Limb (tissue), 2 donors: ENCODE data around the gene ACSF3.

Experiments
- DNase-seq, 2 donors: peaks; one replicate each; pipeline ENCODE4 v3.0.0-alpha.2; 2016; ENCODE audit errors: extremely low spot score in 2 of 2

The ACSF3 gene

DNA sequence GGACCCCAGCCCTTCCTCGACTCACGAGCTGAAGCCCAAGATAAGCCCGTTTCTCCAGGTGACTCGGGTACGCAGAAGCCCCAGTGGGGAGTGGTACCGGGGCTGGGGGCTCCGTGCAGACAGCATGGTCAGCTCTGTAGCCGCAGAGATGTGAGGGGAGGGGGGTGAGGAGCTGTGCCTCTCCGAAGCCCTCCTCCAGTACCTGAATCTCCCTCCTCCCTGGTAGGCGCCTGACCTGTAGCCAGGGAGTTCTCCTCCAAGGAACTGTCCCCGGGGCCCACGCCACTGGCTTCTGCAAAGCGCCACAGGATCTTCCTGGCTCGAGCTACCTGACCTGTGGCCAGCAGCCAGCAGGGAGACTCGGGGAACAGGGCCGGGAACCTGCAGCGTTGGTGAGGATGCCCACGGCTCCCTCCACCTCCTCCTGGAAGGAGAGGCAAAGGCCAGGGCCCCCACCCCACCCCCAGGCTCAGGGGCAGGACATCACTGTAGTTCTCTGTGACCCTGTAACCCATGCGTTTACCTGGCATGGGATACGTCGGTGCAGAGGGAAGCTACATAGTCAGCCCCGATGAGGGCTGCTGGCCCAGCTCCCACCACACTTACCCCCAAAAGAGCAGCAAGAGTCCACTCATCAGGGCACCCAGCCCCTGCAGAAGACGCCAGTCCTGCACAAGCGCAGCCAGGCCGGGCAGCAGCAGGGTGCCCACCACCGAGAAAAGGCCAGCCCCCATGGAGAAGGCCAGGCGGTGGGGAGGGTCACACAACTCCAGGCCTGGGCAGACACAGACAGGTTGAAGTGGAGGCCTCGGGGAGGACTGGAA, 105.0 kb downstream of the ACSF3 start:
- DNase-seq: no peak

DNA sequence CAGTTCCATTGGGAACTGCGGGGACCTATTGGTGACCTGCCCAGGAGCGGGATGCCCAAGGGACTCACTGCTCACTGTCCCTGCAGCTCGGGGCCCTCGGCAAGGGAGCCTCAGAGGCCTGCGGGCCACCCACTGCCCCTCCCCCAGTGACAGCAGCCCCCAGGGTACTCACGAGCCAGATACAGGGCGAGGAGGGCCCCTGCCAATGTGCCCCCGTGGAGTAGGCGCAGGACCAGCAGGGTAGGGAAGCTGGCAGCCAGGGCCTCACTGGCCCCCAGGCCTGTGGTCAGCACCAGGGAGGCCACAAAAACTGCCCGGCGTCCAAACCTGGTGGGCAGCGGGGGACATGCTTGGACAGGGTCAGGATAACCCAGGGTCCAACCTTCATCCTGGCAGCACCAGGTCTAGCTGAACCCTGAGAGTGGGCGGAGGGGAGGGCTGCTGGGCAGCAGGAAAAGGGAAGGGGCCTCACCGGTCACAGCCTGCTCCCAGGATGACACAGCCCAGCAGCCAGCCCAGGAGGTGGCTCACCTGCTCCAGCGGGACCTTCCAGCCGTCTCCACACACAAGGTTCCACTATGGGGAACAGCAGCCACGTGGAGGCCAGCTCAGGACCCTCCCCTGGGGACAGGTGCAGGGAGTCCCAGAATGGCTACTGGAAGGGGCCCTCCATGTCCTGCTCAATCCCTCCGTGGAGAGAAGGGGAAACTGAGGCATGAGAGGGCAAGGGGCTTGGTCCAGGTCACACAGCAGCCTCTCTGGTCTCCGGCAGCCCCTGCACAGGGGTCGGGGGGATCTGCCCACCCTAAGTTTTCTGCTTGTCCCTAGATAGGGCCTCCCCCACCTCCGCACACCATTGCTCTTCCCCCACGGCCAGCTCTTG, 105.8 kb downstream of the ACSF3 start:
- DNase-seq: no peak

GRCh38 chr16:89200124-89200849, 106.6 kb downstream of the ACSF3 start, which contains the start of gene SLC22A31:
Gene SLC22A31, minus strand, starts transcription at chr16:89200537. Its CDS starts 36 bp downstream, at chr16:89200501.
- DNase-seq: no peak

- DNase-seq: peak in 1 of 2 donors; percentile 48
Observed at GRCh38 chr16:89200850-89201411, 107.3 kb downstream of the ACSF3 start.

DNA sequence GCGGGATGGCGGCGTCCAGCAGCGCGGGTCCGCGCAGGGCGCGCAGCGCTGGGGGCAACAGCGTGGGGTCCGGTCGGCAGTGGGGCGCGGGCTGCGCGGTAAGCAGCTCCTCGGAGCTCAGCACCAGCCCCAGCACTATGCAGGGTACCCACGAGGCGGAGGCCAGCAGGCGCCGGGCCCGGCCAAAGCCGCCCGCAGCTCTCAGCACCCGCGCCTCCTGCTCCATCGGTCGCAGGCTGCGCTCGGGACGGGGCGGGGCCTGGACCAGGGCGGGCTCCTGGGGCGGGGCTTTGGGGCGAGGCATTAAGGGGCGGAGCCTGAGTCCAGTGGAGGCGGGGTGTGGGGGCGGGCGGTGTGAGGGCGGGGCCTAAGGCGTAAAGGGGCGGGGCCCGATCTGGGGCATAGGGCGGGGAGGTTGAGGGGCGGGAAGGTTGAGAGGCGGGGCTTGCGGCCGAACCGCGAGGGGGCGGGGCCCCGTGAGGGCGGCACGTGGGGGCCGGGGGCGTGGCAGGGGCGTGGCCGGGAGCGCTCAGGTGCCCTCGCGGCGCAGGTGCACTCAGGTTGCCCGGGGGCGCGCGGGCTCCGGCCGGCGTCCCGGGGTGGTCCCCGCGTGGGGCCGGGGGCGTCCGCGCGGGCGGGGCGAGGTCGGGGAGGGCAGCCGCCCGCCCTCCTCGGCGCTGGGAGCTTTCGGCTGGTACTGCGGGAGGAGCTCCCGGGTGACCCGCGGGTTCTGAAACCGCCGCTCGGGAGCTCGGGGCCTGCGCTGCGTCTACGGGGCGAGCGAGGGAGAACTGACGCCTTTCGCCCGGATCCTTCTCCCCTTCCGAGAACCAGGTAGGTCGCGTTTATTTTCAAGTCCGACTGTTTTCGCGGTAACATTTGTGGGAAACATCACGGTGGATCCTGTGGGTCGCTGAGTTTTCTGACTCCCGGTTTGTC, 108.1 kb downstream of the ACSF3 start:
- peak in 1 of 2 donors; percentile 82 for DNase-seq

- DNase-seq: no peak
Observed at GRCh38 chr16:89202422-89203215, 109.0 kb downstream of the ACSF3 start.
